Epithelial cell of proximal tubule (primary cell): ENCODE measurements around the gene SYK. TPM values are rescaled to one million over a fixed set of nuclear protein-coding genes. Genes with fewer than 3 reads are reported as not detected.

ENCODE experiments used
- DNase-seq: peaks from one replicate; pipeline ENCODE4 v3.0.0-alpha.2; 2011; ENCODE audit warnings: low read depth
- H3K4me3 ChIP-seq: 2 replicates; pipeline ENCODE4 v1.5.1; 2011; ENCODE audit warnings: low read depth, mild to moderate bottlenecking, low read length
- CTCF ChIP-seq: conservative IDR thresholded peaks from 2 replicates; pipeline ENCODE4 v1.5.1; 2012; ENCODE audit warnings: low read depth, mild to moderate bottlenecking, low read length
- total RNA-seq: library from RNA; depleted of rRNA; stranded (reverse); fragments of >200 nt; gene quantifications from 2 replicates; pipeline ENCODE4 v1.2.3, GENCODE V29; 2015

Gene SYK
- total RNA-seq, 1 donor from 2014 or later, result 16.9 TPM

GRCh38 chr9:90807006-90807405, 5.4 kb downstream of the SYK start:
- H3K4me3 ChIP-seq, result no peak overlapping the region
- TF ChIP-seq CTCF, result no peak

GRCh38 chr9:90808398-90808797, 6.8 kb downstream of the SYK start:
- no peak for DNase-seq
- no peak for TF ChIP-seq CTCF
- no peak overlapping the region for H3K4me3 ChIP-seq

More at GRCh38 chr9:90807006-90807405, 5.4 kb downstream of the SYK start:
- DNase-seq, result no peak

- DNase-seq, result no peak
- no peak overlapping the region for H3K4me3 ChIP-seq
- TF ChIP-seq CTCF, result no peak
Measured at GRCh38 chr9:90808890-90809685, 7.5 kb downstream of the SYK start.

GRCh38 chr9:90810691-90811090, 9.1 kb downstream of the SYK start:
- no peak overlapping the region for H3K4me3 ChIP-seq
- no peak for TF ChIP-seq CTCF
- DNase-seq, result no peak

GRCh38 chr9:90813046-90813445, 11.4 kb downstream of the SYK start:
- no peak for TF ChIP-seq CTCF
- DNase-seq, result no peak
- H3K4me3 ChIP-seq, result no peak overlapping the region

- TF ChIP-seq CTCF, result no peak
- DNase-seq, result no peak
- H3K4me3 ChIP-seq, result no peak overlapping the region
Measured at GRCh38 chr9:90813523-90813922, 11.9 kb downstream of the SYK start.

GRCh38 chr9:90814355-90814754, 12.7 kb downstream of the SYK start:
- no peak for TF ChIP-seq CTCF
- H3K4me3 ChIP-seq, result no peak overlapping the region
- DNase-seq, result no peak
